ENCODE results near the gene PRM1.

The PRM1 gene

DNA sequence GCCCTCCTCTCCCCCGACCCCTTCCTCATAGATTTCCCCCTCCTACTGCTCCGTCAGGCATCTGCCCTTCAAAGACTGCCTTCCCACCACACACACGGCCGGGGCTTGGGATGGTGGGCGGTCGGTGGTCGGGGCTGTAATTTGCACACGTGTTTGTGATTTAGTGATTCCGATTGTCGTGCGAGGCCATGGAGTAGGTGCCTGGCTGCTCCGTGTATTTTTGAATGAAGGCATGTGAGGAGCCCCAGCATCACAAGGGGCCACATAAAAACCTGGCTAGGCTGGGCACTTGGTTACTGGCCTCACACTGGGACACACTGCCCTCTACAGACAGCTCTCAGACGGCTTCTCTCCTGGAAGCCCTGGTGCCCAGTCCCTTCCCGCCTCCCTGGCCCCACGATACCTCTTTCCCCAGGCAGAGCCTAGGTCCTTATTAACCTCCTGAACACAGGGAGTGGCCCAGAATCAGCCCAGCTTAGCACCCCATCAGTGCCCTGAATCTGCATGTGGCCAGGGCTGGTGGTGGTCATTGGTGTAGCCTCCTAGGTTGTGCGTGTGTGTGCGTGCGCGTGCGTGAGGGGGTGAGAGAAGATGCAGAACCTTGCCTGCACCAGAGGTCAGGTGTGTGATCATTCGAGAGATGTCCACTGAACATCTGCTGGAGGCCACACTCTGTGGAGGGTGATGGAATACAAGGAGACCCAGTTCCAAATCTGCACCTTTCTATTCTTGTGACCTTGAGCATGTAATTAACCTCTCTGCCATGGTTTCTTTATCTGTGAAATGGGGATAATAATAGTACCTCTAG lies 23.8 kb downstream of the PRM1 start:
- TF ChIP-seq POLR2AphosphoS5 (IDR thresholded peaks at IDR 0.05; ENCODE audit: low read depth, low read length) = no peak
- 0 out of 2 replicates have a peak, but pooled peaks have one; percentile 22 for TF ChIP-seq SIN3A (IDR thresholded peaks at IDR 0.05; ENCODE audit: borderline replicate concordance, insufficient read depth, low read length)

DNA sequence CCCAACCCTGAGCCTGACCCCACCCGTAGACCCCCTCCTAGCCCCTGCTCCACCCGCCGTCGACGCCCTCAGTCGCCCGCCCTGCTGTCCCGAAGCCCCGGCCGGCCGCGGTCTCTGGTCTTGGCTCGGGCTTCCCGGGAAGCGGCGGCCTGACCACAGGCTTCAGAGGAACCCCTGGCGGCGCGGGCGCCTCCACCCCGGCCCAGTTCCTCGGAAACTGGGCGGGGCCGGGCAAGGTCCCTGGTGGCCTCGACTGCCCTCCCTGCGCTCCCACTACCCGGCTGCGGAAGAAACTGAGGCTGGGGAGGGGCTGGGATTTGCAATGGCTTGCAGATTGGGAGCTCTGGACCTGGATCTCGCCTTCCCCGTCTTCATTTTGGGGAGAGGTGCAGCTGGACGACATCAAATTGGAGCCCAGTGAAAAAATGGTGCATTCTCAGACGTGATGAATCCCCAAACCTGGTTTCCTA lies 24.4 kb downstream of the PRM1 start:
- no peak for TF ChIP-seq TAF1 (IDR thresholded peaks at IDR 0.05; ENCODE audit: borderline replicate concordance, insufficient read depth, low read length)
- no peak for TF ChIP-seq POLR2AphosphoS5 (IDR thresholded peaks at IDR 0.05; ENCODE audit: low read depth, low read length)
- TF ChIP-seq FOXP2 (optimal IDR thresholded peaks at IDR 0.05; ENCODE audit: borderline replicate concordance, extremely low read depth, extremely low read length, insufficient read depth) = no peak
- TF ChIP-seq SIN3A (IDR thresholded peaks at IDR 0.05; ENCODE audit: borderline replicate concordance, insufficient read depth, low read length) = no peak
- TF ChIP-seq, protein P1, sequence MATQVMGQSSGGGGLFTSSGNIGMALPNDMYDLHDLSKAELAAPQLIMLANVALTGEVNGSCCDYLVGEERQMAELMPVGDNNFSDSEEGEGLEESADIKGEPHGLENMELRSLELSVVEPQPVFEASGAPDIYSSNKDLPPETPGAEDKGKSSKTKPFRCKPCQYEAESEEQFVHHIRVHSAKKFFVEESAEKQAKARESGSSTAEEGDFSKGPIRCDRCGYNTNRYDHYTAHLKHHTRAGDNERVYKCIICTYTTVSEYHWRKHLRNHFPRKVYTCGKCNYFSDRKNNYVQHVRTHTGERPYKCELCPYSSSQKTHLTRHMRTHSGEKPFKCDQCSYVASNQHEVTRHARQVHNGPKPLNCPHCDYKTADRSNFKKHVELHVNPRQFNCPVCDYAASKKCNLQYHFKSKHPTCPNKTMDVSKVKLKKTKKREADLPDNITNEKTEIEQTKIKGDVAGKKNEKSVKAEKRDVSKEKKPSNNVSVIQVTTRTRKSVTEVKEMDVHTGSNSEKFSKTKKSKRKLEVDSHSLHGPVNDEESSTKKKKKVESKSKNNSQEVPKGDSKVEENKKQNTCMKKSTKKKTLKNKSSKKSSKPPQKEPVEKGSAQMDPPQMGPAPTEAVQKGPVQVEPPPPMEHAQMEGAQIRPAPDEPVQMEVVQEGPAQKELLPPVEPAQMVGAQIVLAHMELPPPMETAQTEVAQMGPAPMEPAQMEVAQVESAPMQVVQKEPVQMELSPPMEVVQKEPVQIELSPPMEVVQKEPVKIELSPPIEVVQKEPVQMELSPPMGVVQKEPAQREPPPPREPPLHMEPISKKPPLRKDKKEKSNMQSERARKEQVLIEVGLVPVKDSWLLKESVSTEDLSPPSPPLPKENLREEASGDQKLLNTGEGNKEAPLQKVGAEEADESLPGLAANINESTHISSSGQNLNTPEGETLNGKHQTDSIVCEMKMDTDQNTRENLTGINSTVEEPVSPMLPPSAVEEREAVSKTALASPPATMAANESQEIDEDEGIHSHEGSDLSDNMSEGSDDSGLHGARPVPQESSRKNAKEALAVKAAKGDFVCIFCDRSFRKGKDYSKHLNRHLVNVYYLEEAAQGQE (IDR thresholded peaks at IDR 0.05; ENCODE audit: insufficient read depth in 1 of 2, low read depth in 2 of 2, low read length in 2 of 2) = no peak

DNA sequence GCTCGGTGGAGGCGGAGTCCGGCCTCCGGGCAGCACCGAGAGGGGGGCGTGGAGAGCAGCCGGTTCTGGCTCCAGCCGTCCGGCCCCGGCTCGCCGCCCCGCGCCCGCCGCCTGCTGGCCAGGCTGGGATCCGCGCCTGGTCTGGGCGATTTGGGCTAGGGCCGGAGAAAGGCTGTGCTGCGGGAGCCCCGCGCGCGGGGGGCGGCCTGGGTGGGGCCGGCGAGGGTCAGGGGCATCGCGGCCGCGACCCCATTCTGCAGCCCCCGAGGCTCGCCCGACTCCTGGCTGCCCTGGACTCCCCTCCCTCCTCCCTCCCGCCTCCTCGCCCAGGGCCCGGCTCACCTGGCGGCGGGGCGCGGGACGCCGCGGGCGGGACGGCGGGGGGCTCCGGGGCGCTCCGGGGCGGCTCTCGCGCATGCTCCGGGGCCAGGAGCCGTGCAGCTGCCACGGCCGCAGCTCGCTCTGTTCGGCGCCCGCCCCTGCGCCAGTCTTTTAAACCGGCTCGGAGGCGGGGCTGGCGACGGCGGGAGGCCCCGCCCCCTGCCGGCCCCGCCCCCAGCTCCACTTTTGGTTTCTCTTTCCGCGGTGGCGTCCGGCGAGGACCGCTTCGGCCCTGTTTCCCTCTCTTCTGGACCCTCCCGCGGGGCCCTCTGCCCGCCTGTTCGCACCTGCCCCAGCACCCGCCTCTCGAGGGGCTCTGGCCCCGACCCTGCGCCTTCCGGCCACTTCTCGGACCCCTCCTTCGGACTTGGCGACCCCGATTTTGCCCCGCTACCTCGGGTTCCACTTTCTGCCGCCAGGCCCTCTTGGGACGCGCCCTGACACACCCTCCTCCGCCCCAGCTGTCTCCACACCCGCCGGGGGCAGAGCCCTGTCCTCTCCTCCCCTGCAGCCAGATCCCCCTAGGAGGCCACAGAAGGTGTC lies 25.1 kb downstream of the PRM1 start, which contains the start of gene SOCS1:
Gene SOCS1 (minus strand): TSS at position 468 of the 924 bp plus-strand sequence. CDS start 726 bp downstream, outside the sequence.
- TF ChIP-seq POLR2AphosphoS5 (IDR thresholded peaks at IDR 0.05; ENCODE audit: low read depth, low read length) (peak; percentile 93), TAF1 (IDR thresholded peaks at IDR 0.05; ENCODE audit: borderline replicate concordance, insufficient read depth, low read length) (peak; percentile 87), FOXP2 (optimal IDR thresholded peaks at IDR 0.05; ENCODE audit: borderline replicate concordance, extremely low read depth, extremely low read length, insufficient read depth) (no peak), SIN3A (IDR thresholded peaks at IDR 0.05; ENCODE audit: borderline replicate concordance, insufficient read depth, low read length) (peak; percentile 37; the same call in 1 of the 2 replicates)
- TF ChIP-seq, protein P1 (IDR thresholded peaks at IDR 0.05; ENCODE audit: insufficient read depth in 1 of 2, low read depth in 2 of 2, low read length in 2 of 2) = peak in 1 of 2 experiments; percentile 18; a peak in 1 of 4 replicates

GRCh38 chr16:11254913-11255736 lies 26.0 kb downstream of the PRM1 start:
- TF ChIP-seq TAF1 (IDR thresholded peaks at IDR 0.05; ENCODE audit: borderline replicate concordance, insufficient read depth, low read length) (no peak), SIN3A (IDR thresholded peaks at IDR 0.05; ENCODE audit: borderline replicate concordance, insufficient read depth, low read length) (no peak), FOXP2 (optimal IDR thresholded peaks at IDR 0.05; ENCODE audit: borderline replicate concordance, extremely low read depth, extremely low read length, insufficient read depth) (no peak), POLR2AphosphoS5 (IDR thresholded peaks at IDR 0.05; ENCODE audit: low read depth, low read length) (no peak)
- TF ChIP-seq, protein P1 (IDR thresholded peaks at IDR 0.05; ENCODE audit: insufficient read depth in 1 of 2, low read depth in 2 of 2, low read length in 2 of 2) = no peak
